Epidermal melanocyte (primary cell): ENCODE results near the gene PTTG1.
A peak's percentile ranks its signal among the peaks of the same experiment; 100 is the strongest.
"Not testable (repeated sequence)": the region's sequence is repeated elsewhere in the genome, so short reads cannot be mapped to it uniquely, and the experiment has no call there.

Source experiments
- DNase-seq: peaks from one replicate; pipeline ENCODE4 v3.0.0; 2011; ENCODE audit warnings: low spot score; ENCODE audit not compliant: insufficient read length

Gene PTTG1

DNA sequence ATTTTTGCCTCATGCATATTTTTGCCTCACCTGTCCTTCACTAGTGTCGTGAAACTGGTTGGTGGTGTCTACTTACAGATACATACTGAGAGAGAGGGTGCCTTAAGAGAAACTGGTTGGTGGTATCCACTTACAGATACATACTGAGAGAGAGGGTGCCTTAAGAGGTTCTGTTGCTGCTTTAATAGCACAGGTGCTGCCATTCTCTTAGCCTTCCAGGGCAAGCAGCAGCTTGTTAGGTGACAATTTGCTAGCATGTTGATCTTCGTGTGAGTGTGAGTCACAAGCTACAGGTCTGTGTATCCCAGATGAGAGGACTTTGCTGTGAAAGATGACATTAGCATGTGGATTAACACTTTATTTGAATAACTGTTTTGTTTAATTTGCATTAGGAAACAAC, 1.4 kb downstream of the PTTG1 start:
- no peak for DNase-seq

DNA sequence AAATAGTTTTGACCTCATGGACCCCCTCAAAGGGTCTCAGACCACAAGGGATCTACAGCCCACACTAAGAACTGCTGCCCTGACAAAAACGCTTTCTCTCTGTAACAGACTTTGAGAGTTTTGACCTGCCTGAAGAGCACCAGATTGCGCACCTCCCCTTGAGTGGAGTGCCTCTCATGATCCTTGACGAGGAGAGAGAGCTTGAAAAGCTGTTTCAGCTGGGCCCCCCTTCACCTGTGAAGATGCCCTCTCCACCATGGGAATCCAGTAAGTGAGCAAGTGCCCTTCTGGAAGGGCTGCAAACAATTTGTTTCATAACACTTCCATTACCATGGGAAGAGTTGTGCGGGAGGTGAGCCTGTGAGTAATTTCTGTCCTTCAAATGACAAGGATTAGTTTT, 6.0 kb downstream of the PTTG1 start:
- DNase-seq = no peak

DNA sequence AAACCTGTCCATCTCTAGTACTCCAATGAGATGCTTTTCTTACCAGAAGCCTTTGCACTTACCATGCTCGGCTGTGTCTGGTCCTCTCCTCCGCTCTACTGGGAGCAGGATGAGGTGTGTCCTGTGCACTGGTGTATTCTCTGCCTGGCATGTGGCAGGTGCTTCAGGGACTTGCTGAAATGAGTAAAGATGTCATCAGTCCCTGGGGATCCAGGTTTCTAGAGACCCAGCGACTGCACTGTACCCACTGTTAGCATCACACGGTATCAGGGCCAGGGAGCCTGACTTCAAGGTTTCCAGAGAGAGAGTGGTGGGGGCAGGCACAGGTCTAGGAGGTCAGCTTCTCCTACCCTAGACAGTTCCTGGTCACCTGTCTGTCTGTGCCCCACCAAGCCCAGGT, 10.5 kb downstream of the PTTG1 start:
- DNase-seq = no peak

DNA sequence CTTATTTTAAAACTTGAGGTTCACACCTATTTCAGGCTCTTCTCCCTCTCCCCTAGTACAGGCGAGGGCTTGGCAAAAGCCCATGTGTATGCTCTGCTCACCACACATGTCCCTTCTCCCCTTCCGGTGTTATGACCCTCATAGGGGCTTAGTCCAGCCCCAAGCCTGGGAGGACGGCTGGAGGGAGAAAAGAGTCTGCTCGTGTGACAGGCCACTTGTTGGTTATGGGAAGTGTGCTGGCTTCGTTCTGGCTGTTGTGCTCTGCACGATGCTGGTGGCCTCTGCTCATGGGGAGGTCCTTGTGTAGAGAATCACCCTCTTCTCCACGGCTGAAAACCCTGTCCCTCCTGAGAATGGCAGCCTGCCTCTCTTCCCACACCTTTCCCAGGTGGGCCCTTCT, 11.1 kb downstream of the PTTG1 start:
- no peak for DNase-seq

DNA sequence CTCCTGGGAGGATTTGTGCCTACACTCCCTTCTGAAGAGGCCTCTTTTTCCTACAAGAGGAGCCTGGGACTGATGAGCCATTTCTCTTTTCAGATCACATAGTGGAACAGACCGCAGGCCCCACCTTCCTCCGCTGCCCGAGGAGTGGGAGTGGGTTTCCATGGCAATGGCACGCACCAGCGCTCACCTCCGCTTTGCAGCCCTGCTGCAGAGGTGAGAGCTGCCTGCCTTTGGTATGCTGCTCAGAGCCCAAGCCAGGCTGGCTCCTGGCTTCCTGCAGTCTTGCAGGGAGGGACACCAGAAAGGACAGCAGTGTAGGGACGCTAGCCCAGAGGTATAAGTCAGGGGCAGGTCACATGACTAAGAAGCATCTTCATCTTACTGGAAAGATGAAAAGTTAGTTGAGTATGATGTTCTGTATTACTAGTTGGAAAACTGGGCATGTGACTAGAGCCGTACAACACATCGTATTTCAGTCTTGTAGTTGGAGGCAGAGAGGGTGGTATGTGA, 12.4 kb downstream of the PTTG1 start:
- DNase-seq = no peak

- no peak for DNase-seq
These were observed 13.9 kb downstream of the PTTG1 start for GRCh38 chr5:160435532-160435931.

- DNase-seq = no peak
These were observed 14.4 kb downstream of the PTTG1 start for GRCh38 chr5:160436017-160436416.

DNA sequence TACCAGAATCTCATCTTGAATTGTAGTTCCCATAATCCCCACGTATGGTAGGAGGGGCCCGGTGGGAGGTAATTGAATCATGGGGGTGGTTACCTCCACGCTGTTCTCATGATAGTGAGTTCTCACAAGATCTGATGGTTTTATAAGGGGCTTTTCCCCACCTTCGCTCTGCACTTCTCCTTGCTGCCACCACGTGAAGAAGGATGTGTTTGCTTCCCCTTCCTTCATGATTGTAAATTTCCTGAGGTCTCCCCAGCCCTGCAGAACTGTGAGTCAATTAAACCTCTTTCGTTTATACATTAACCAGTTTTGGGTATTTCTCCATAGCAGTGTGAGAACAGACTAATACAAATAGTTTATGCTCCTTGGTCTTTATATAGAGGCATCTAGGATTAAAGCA, 15.0 kb downstream of the PTTG1 start:
- DNase-seq = not testable (repeated sequence)

DNA sequence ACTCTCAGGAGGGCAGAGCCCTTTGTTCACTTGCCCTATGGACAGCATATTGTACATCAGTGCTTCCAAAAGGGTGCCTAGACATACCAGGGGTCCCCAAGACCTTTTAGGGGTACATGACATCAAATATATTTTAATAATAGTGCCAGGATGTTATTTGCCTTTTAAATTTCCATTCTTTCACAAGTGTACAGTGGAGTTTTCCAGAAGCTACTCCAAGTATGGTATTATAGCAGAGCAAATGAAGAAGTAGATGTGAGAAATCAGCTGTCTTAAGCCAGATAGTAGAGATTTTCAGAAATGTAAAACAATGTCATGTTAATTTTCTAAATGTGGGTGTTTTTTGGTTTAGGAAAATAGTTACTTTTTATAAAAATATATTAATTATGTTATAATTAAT, 15.6 kb downstream of the PTTG1 start:
- no peak for DNase-seq

DNA sequence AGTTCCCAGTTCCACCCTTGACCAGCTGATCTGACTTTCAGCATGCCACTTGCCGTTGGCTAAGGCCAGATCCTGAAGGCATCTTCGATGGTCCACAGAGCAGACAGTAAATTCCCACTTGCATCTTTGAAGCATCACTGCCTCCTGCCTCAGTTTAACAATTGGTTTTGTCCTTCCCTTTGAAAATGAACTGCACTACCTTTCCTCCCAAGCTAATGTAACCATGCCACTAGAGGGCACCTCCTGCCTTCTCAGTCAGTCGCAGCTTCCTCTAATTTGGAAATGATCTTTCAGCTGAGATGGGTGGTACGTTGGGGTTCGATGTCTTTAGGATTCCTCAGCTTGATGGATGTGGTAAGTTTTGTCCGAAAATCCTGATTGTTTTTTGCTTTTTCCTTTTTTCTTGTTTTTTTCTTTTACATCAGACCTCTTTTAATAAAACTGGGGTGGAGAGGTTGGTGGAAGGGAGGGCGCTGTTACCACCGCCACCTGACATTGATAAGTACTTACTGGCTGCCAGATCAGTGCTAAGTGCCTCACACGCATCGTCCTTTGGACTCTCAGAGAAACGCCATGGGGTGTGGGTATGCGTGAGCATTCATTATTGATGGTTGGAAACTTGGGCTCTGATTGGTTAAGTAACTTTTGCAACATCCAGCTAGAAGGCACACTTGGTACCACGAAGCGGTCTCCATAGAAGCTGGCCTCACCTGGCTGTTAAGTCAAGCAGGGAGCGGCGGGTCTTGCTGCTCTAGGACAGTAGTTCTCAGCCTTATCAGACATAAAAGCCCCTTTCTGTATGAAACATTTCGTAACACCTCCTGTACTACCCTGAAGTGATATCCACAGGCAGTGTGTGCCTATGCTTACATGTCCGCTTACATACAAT, 16.9 kb downstream of the PTTG1 start:
- peak; percentile 75 for DNase-seq

- DNase-seq = peak; percentile 86
These were observed 17.5 kb downstream of the PTTG1 start for GRCh38 chr5:160439205-160439600.

DNA sequence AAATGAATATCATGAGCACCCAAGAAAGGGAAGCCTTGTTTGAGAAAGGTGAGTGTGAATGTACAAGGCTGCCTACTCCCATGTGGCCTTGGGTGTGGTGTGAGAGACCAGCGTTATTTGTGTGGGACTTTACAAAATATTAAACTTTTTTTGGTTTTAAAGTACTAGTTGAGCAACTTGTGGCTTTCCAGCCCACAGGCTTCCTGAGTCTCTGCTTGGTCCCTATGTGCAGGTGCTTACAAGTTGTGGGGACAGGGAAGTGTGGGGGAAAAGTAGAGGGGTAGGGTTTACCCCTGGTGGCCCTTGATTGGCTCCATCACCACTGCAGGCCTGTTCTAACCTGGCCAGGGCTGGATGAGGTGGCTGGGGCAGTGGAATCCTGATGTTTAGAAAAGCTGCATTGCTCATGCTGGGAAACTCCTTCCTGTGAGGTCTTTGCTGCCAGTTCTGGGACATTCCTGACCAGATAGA, 19.7 kb downstream of the PTTG1 start:
- no peak for DNase-seq

- no peak for DNase-seq
These were observed 21.3 kb downstream of the PTTG1 start for GRCh38 chr5:160442824-160443431.

DNA sequence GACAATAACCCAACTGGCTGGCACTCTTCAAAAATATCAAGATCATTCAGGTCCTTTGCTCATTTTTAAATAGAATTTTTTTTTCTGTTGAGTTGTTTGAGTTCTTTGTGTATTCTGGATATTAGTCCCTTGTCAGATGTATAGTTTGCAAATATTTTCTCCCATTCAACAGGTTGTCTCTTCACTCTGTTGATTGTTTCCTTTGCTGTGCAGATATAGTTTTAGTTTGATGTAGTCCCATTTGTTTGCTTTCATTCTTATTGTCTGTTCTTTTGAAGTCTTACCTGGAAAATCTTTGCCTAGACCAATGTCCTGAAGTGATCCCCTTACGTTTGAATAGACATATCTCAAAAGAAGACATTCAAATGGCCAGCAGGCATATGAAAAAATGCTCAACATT, 22.8 kb downstream of the PTTG1 start:
- DNase-seq = no peak

DNA sequence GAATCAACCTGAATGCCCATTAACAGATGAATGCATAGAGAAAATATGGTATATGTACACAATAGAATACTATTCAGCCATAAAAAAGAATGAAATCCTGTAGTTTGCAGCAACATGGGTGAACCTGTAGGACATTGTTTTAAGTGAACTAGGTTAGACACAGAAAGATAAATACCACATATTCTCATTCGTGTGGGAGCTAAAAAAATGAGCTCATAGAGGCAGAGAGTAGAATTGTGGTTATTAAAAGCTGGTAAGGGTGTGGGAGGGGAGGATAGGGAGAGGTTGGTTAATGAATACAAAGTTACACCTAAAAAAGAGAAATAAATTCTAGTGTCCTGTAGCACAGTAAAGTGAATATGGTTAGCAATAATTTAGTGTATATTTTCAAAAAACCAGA, 23.5 kb downstream of the PTTG1 start:
- no peak for DNase-seq

- DNase-seq = no peak
These were observed 24.1 kb downstream of the PTTG1 start for GRCh38 chr5:160445751-160446150.

GRCh38 chr5:160448886-160449285, 27.2 kb downstream of the PTTG1 start:
- DNase-seq = no peak

GRCh38 chr5:160449458-160449857, 27.8 kb downstream of the PTTG1 start:
- DNase-seq = no peak

GRCh38 chr5:160450164-160450932, 28.7 kb downstream of the PTTG1 start:
- no peak for DNase-seq

GRCh38 chr5:160451281-160451680, 29.6 kb downstream of the PTTG1 start:
- no peak for DNase-seq

DNA sequence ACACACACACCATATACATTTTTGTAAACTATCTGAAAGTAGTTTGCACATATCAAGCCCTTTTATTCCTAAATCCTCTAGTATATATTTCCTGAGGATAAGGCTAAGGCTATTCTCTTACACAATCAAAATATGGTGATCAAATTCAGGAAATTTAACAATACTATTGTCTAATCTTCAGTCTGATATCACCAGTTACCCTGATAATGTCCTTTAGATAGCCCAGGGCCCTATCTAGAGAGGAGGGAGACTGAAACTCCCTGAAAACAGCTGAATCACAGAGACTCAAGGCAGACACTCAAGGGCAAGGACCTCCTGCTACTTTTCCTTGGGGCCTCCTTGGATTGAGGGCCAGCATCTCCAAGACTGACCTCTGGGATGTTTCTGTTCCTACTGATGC, 30.4 kb downstream of the PTTG1 start:
- no peak for DNase-seq

GRCh38 chr5:160452795-160453194, 31.1 kb downstream of the PTTG1 start:
- peak; percentile 44 for DNase-seq
